Hippocampal formation (tissue), 2 donors: ENCODE data around the gene DPCD.
"Not testable (repeated sequence)": the region's sequence is repeated elsewhere in the genome, so short reads cannot be mapped to it uniquely, and the experiment has no call there.

Source experiments
- DNase-seq, 2 donors: peaks; one replicate each; lab custom pipeline; 2025; lab: John Stamatoyannopoulos, UW

The DPCD gene

GRCh38 chr10:101619983-101620382 lies 31.9 kb downstream of the DPCD start:
- DNase-seq = no peak

- DNase-seq = no peak
These were observed 35.4 kb downstream of the DPCD start for GRCh38 chr10:101623528-101623927.

GRCh38 chr10:101624526-101625102 lies 36.5 kb downstream of the DPCD start:
- no peak for DNase-seq

DNA sequence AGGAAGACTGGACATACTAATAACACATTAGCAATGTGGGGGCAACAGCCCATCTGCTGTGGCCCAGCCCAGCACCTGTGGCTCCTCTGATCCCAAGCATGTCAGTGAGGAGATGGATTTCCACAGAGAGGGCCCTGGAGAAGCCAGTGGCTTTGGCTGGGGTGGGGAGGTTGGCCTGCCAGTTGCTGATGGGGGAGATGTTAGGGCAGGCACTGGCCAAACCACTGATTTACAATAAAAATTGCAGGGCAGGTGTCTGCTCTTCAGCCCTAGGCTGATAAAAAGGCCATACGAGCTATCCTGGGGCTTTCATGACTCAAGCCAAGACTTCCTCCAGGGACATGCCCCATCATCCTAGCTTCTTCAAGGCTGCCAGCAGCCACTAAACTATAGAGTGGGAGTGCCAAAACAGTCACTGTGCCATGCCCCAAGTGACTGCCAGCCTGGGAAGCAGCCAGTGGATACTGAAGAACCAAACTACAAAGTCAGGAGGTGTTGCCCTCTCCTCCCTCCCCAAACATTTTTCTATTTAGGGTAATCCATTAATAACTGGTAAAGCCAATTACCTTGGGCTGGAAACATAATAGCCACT lies 37.8 kb downstream of the DPCD start:
- DNase-seq = no peak

GRCh38 chr10:101629837-101630632 lies 41.9 kb downstream of the DPCD start:
- DNase-seq = peak; percentile 38 to 40

- DNase-seq = no peak
These were observed 42.5 kb downstream of the DPCD start for GRCh38 chr10:101630633-101630920.

- DNase-seq = no peak
These were observed 43.8 kb downstream of the DPCD start for GRCh38 chr10:101631821-101632475.

DNA sequence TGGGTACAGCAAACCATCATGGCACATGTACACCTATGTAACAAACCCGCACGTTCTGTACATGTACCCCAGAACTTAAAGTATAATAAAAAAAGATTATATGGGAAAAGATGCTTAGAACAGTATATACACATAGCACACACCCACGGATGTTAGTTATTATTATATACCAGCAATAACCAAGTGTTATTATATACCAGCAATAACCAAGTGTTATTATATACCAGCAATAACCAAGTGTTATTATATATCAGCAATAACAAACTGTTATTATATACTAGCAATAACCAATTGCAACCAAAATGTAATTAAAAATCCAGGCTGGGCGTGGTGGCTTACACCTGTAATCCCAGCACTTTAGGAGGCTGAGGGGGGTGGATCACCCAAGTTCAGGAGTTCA lies 45.4 kb downstream of the DPCD start:
- not testable (repeated sequence) for DNase-seq

DNA sequence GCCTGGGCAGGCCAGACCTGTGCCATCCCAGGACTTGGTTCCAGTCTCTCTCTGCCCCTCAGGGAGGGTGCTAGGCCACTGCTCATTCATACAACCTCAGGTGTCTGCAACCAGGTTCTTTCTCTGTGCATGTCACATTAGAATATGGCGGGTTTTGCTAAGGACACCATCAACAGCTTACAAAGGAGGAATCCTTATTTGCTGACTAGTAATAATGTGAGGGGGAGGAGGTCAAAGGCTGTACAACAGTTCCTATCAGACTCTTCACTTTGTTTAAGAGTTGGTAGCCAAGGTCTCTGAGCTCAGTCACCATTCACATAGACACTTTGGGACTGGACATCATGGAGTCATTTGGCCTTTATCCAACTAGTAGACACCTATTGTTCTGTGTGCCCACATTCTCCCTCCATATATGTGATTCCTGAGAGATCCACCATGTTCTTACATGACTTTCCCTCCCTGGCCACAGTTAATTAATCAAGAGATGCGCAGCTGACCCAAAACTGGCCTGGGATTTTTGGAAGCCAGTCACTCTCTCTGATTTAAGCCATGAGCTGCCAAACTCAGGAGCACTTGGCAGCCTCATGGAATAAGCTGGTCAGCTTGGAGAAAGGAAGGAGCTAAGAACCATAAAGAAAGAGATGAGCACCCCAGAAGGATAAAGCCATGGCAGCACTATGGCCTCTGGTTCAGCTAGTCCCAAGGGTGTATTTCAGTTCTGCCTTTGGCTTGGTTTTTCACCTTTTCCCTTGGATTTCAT lies 51.2 kb downstream of the DPCD start:
- no peak for DNase-seq

- no peak for DNase-seq
These were observed 55.4 kb downstream of the DPCD start for GRCh38 chr10:101643546-101643945.

DNA sequence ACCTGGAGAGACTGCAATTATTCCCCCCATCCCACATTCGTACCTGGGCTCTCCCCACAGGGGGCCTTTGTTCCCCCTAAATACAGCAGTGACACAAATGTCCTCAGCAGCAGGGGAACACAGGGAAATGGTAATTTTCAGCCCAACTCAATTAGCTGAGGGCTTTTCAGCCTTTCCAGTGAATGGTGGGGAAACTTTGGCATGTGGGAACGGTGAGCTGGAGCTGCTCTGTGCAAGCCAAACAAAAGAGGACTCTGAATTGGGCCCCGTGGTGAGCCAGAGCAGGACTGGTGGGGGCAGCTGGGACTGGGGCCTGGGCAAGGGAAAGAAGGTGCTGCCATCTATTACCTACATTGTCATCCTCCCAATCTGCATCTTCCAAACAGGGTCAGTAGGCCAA lies 55.9 kb downstream of the DPCD start:
- peak in 1 of 2 donors; percentile 12 for DNase-seq

- no peak for DNase-seq
These were observed 57.5 kb downstream of the DPCD start for GRCh38 chr10:101645659-101646058.

DNA sequence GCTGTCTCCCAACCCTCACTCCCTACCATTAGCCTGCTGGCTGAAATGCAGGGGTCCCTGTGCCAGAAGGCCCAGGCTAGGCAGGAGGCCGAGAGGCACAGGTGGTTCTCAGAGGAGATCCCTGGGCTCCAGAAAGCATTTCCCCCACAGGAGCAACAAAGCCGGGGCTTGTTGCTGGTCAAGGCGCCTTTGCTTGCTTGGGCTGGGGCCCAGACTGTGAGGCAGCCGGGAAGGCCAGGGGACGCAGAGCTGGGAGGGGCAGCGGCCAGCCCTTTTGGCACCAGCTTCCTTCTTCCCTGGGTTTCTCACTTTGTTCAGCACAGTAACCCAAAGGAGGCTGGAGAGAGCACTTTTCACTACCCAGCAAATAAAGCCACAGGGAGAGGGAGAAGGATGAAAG lies 58.2 kb downstream of the DPCD start:
- peak; percentile 47 to 62 for DNase-seq

GRCh38 chr10:101647255-101647654 lies 59.1 kb downstream of the DPCD start:
- no peak for DNase-seq

- no peak for DNase-seq
These were observed 61.5 kb downstream of the DPCD start for GRCh38 chr10:101649525-101650085.

DNA sequence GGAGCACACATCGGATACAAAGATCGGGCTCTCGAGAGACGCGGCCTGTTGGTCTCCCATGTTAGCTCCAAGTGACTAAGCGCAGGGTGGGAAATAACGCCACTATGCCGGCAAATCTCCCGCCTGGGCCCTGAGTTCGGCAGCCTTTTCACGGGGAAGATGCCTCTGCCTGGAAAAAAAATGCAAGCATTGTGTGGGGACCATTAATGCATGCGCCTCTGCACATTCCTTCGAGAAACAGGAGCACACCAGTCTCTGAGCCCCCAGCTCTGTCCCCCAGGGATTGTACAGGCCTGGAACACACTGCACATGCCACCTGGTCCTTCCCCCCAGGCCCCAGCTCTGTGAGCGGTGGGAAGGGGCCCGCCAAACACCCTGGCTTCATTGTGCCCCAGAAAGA lies 62.7 kb downstream of the DPCD start:
- DNase-seq = no peak

DNA sequence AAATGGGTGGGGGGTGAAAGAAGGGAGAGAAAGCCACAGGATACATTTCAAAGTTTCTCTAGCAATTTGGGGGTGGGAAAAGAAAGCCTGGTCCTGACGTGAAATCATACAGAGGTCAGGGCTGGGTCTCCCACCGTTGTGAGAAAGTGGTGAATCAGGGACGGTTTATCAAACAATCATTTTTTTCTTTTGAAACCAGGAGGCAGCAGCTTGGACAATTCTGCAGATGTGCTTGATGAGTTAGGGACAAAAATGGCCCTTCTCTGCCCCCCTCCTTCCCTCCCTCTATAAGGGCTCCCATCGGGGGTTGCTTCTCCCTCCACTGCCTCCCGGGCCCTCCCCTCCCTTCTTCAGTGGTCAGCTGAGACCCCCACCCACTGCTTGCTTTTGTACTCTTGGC lies 63.2 kb downstream of the DPCD start:
- DNase-seq = no peak

- DNase-seq = no peak
These were observed 65.4 kb downstream of the DPCD start for GRCh38 chr10:101653536-101653935.

DNA sequence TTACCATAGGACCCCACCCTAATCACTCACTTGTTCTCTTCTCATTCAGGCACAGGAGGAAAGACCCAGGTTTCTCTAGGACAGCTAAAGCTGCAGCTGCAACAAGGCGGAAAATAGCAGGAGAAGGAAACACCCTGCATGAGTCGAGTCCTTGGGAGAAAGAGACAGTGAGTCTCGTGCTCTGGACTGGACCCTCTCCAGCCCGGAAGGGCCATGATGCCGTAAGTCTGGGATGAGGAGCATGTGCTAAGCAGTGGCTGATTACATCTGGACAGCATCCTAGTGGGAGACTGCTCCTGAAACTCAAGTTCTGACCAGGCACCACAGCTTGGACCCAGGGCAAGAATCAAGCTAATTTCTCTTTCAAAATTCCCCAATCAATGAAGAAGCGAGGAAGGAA lies 67.4 kb downstream of the DPCD start:
- no peak for DNase-seq

- no peak for DNase-seq
These were observed 68.8 kb downstream of the DPCD start for GRCh38 chr10:101656890-101657289.

DNA sequence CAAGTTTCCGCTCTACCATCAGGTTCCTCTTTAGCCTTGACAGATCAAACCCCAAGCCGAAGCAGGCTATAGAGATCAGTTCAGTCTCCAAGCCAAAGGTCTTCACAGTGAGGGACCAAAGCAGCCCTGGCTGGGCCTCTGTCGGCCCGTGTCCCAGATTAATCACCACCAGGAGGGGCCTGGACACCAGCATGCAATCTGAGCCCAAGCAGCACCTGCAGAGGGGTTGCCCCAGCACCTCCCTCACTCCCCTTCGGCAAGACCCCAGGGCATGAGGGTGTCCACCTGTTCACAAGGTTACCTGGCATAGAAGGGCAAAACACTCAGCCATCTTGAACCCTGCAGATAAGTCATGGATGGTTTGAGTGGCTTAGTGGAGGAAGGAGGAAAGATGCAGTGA lies 70.9 kb downstream of the DPCD start:
- DNase-seq = no peak
